CD4-positive, alpha-beta T cell treated with Interferon alpha-2 for 1 hour (primary cell): ENCODE measurements around the gene OR2B2.

Source experiments
- DNase-seq, 2 donors: peaks; one replicate each; pipeline ENCODE4 v3.0.0-alpha.2; 2020 to 2022

Gene OR2B2

GRCh38 chr6:27866357-27867050 lies 45.7 kb downstream of the OR2B2 start:
- DNase-seq, result peak; percentile 47 to 89

GRCh38 chr6:27865850-27866356 lies 46.3 kb downstream of the OR2B2 start:
- no peak for DNase-seq

DNA sequence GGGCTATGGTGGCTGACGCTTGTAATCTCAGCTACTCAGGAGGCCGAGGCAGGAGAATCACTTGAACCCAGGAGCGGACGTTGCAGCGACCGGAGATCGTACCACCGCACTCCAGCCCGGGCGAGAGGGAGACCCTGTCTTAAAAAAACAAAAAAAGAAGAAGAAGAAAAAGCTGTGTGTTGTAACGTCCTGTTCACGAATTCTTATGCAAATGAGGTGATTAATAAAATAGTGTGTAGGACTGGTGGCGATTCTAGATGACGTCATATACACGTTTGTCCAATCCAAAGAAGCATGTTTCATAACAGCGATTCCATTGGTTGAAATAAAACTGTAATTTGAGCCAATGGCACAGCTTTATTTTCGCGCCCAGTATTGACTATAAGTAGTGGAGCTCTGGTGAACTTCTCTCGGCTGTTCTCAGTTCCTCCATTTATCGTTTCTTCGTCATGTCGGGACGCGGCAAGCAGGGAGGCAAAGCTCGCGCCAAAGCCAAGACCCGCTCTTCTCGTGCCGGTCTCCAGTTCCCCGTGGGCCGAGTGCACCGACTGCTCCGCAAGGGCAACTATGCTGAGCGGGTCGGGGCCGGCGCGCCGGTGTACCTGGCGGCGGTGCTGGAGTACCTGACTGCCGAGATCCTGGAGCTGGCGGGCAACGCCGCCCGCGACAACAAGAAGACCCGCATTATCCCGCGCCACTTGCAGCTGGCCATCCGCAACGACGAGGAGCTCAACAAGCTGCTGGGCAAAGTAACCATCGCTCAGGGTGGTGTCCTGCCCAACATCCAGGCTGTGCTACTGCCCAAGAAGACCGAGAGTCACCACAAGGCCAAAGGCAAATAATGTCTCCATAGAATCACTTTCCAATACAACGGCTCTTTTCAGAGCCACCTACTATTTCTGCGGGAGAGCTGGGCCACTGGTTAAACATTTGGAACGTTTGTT lies 47.0 kb downstream of the OR2B2 start:
- DNase-seq, result peak; percentile 88 to 96

DNA sequence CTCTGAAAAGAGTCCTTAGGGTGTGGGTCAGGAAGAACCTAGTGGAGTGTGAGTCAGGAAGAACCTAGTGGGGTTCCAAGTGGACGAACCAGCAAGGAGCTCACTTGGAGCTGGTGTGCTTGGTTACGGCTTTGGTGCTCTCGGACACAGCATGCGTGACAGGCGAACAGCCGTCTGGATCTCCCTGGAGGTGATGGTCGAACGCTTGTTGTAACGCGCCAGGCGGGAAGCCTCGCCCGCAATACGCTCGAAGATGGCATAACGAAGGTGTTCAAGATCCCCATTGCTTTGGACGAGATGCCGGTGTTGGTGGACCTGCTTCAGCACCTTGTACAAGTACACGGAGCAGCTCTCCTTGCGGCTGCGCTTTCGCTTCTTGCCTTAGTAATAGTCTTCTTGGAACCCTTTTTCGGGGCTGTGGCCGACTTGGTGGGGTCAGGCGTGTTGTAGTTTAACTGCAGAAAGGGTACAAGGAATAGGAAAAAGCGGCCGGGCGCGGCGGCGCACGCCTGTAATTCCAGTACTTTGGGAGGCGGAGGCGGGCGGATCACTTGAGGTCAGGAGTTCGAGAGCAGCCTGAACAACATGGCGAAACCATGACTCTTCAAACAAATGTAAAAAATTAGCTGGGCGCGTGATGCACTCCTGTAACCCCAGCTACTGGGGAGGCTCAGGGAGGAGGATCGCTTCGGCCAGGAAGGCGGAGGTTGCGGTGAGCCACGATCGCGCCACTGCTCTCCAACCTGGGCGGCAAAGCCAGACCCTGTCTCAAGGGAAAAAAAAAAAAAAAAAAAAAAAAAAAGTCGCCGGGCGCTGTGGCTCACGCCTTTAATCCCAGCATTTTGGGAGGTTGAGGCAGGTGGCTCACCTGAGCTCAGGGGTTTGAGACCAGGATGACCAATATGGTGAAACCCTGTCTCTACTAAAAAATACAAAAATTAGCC lies 48.0 kb downstream of the OR2B2 start:
- peak in 1 of 2 donors; percentile 32 for DNase-seq

GRCh38 chr6:27862396-27863066 lies 49.7 kb downstream of the OR2B2 start:
- no peak for DNase-seq

DNA sequence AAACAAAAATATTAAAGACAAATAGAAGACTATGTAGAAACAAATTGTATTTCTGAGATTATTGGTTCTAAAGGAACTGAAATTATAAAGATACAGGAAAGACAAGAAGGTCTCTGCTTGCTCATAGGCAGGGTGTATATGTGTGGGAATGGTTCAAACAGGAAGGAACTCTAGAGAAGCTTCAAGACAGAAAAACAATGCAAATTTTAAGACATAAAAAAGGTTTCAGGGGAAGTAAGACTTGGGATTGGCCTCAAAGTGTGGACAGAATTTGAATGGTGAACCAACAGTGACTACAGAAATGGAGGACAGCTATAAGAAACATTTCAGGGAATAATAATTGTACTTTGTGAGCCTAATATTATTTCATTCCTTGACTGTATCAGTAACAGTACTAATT lies 50.3 kb downstream of the OR2B2 start:
- no peak for DNase-seq

DNA sequence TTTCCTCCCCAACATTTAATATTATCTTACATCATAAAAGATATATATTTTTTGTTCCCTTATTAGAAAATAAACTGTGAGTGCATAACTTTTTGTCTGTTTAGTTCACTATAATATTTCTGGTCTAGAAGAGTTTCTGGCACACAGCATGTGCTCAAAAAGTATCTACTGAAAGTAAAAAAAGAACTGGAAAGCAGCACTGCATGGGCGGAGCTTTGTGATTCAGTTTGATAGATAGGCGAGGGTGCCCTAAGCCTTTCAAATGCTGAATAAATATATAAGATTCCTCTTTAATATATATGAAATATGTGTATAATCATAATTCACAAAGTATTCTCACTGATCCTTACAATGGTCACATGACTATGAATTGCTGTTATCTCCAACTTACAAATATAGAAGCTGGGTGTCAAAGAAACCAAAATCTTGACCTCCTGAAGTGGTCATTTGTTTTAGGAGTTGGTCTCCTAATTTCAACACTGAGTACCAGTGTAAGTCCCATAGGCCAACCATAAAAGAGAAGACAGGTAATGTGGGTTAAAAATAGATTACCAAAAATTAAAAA lies 50.8 kb downstream of the OR2B2 start:
- DNase-seq, result no peak
